Naive B cell (primary cell): ENCODE data around the gene PID1. TPM values are rescaled to one million over a fixed set of nuclear protein-coding genes. Genes with fewer than 3 reads are reported as not detected.

Source experiments
- ATAC-seq, 2 donors: fragments of 150-1000 bp; cut with Tn5 transposase; 2 replicates each; pipeline ENCODE4 v1.10.0; 2021; ENCODE audit warnings: low read depth in 2 of 2, mild to moderate bottlenecking in 2 of 2, moderate library complexity in 2 of 2
- DNase-seq: peaks from one replicate; pipeline ENCODE4 v3.0.0; 2022
- H3K27ac Mint-ChIP-seq, 6 donors: one replicate each; pipeline ENCODE4 v1.8.0; 2020 to 2022; ENCODE audit warnings: mild to moderate bottlenecking in 6 of 6, mixed read lengths in 6 of 6, moderate library complexity in 5 of 6, inconsistent platforms in 2 of 6
- H3K27me3 Mint-ChIP-seq, 3 donors: one replicate each; pipeline ENCODE4 v1.8.0; 2021 to 2022; ENCODE audit warnings: mixed read lengths in 3 of 3, mild to moderate bottlenecking in 1 of 3
- H3K36me3 Mint-ChIP-seq, 2 donors: one replicate each; pipeline ENCODE4 v1.8.0; 2020 to 2022; ENCODE audit warnings: mixed read lengths in 2 of 2, inconsistent platforms in 1 of 2, mild to moderate bottlenecking in 1 of 2
- H3K4me1 Mint-ChIP-seq, 3 donors: one replicate each; pipeline ENCODE4 v1.8.0; 2020 to 2022; ENCODE audit warnings: mixed read lengths in 3 of 3, inconsistent platforms in 1 of 3, mild to moderate bottlenecking in 1 of 3, moderate library complexity in 1 of 3
- H3K4me3 Mint-ChIP-seq, 8 donors: one replicate each; pipeline ENCODE4 v1.8.0; 2020 to 2022; ENCODE audit warnings: mild to moderate bottlenecking in 8 of 8, mixed read lengths in 8 of 8, moderate library complexity in 8 of 8, inconsistent platforms in 2 of 8
- H3K9me3 Mint-ChIP-seq, 7 donors: one replicate each; pipeline ENCODE4 v1.8.0; 2020 to 2022; ENCODE audit warnings: mixed read lengths in 7 of 7, mild to moderate bottlenecking in 5 of 7, inconsistent platforms in 2 of 7, moderate library complexity in 1 of 7
- polyA plus RNA-seq, 6 donors: library from polyadenylated mRNA; unstranded; fragments of 300-500 nt; fragmentation: Illumina TruSeq; gene quantifications; one replicate each; pipeline ENCODE4 v1.2.3, GENCODE V29; 2021; ENCODE audit warnings: low read depth in 6 of 6

The PID1 gene
- polyA plus RNA-seq, 6 donors from 2014 or later = 0.17 to 0.42 TPM; not detected in 4

DNA sequence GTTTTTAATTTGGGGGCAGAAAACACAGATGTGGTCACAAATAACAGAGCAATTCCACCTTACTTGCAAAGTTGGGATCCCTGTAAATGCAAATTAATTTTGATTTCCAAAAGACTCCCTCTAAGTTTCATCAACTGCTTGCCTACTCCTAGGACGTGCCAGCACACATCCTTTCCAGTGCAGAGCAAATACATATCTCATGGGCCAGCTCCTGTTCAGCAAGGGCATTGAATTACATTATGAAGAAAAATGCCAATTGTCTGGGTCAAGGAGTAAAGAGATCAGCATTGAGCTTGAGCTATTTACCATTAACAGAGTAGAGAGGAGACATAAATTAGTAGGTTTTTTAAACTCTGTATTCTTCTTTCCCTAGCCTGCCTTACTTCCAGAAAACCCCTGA lies 18.8 kb downstream of the PID1 start:
- DNase-seq (no peak), ATAC-seq (no peak)
- Mint-ChIP-seq H3K9me3 (peaks cover 0 to 6% (median 2%) of the 10 kb centered on the region in 7 donors), H3K4me1 (no peaks in the 10 kb centered on the region), H3K27ac (no peak overlapping the region), H3K4me3 (no peak overlapping the region), H3K36me3 (no peaks in the 10 kb centered on the region), H3K27me3 (peaks cover 0 to 6% (median 0%) of the 10 kb centered on the region in 3 donors)

DNA sequence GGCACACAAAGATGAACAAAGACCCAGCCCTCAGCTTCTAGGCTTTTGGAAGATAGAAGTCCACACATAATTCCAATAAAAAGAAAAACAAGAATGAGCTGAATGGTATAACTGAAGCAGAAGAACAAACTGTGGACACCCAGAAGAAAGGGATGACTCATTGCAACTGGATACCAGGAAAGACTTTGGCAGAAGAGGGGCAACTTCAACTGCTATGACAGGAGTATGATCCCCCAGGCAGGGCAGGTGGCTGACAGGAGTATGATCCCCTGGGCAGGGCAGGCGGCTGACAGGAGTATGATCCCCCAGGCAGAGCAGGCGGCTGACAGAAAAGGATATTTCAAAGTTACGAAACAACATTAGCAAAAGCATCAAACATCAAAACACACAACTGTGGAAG lies 21.6 kb downstream of the PID1 start:
- no peaks in the 10 kb centered on the region for H3K4me1 Mint-ChIP-seq
- peak overlapping the region in 1 of 6 donors; percentile 15 for H3K27ac Mint-ChIP-seq
- peaks cover 0 to 8% (median 3%) of the 10 kb centered on the region in 7 donors for H3K9me3 Mint-ChIP-seq
- H3K4me3 Mint-ChIP-seq = no peak overlapping the region
- ATAC-seq = no peak
- no peak for DNase-seq
- peaks cover 0 to 6% (median 0%) of the 10 kb centered on the region in 3 donors for H3K27me3 Mint-ChIP-seq
- no peaks in the 10 kb centered on the region for H3K36me3 Mint-ChIP-seq

DNA sequence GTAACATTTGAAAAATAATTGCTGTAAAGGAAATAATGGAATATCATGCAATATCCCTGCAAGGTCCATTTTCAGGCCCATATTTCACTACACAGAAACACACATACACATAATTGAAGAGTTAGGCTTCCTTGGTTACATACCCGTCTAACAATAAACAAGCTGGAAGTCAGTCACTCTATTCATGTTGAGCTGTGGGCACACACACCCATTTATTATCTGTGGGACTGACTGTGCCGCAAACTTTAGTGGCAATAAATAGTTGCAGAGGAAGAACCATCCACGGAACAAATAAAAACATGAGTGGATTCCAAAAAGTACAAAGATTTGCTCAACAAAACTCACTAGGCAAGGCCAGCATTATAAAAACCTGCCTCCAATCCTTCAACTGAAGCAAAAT lies 24.8 kb downstream of the PID1 start:
- no peak for DNase-seq
- no peak overlapping the region for H3K4me3 Mint-ChIP-seq
- no peak overlapping the region for H3K27ac Mint-ChIP-seq
- no peaks in the 10 kb centered on the region for H3K36me3 Mint-ChIP-seq
- H3K27me3 Mint-ChIP-seq = peaks cover 0 to 6% (median 0%) of the 10 kb centered on the region in 3 donors
- no peak for ATAC-seq
- no peaks in the 10 kb centered on the region for H3K4me1 Mint-ChIP-seq
- peaks cover 7 to 30% (median 12%) of the 10 kb centered on the region in 7 donors for H3K9me3 Mint-ChIP-seq

DNA sequence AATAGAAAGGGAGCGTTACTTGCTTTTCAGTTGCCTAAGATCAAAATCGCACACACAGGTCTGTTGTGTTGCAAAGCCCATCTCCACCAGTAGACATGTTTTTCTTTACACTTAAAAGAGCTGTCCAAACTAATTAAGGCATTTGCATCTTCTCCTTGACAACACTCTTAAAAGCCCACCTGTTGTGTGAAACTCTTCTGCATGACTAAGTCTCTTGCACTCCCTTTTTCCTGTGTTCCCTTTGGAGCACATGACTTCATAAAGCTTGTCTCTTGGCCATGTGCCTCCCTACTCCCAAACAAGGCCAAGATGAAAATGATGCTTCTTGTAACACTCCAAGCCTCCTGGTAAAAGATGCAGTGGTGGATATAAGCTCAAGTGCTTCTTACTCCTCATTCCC lies 26.1 kb downstream of the PID1 start:
- Mint-ChIP-seq H3K4me3 (no peak overlapping the region), H3K4me1 (no peaks in the 10 kb centered on the region), H3K36me3 (no peaks in the 10 kb centered on the region), H3K27me3 (no peaks in the 10 kb centered on the region), H3K27ac (no peak overlapping the region), H3K9me3 (peaks cover 14 to 43% (median 20%) of the 10 kb centered on the region in 7 donors)
- DNase-seq (no peak), ATAC-seq (no peak)

DNA sequence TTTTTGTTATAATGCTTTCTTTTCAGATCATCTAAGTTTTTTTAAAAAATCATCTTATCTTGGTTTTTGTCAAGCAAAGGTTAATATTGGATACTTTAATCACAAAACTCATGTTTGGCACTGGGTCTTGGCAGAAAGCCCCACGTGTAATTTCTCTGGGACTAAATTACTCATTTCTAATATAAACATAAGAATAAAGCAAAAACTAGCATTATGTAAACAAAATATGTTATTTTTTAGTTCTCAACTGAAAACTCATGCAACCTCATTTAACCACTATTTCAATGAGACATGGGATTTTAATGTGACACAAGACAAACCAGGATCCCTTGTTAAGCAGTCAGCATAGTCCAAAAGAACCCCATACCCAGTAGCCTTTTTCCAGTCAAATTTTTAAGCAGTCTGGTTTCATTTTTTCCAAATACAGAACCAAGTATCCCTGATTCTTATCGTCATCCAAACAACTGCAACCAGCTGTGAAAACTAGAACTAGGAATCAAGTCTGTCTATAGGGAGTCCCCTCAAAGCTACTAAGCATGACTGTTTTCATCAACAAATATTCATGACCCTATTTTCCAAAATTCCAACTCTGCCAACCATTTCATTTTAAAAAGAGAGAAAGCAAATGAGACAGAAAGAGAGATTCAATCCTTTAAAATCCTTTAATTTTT lies 27.1 kb downstream of the PID1 start:
- peaks cover 14 to 53% (median 24%) of the 10 kb centered on the region in 7 donors for H3K9me3 Mint-ChIP-seq
- ATAC-seq = no peak
- H3K27me3 Mint-ChIP-seq = no peaks in the 10 kb centered on the region
- no peak overlapping the region for H3K4me3 Mint-ChIP-seq
- no peak overlapping the region for H3K27ac Mint-ChIP-seq
- no peak for DNase-seq
- H3K36me3 Mint-ChIP-seq = no peaks in the 10 kb centered on the region
- no peaks in the 10 kb centered on the region for H3K4me1 Mint-ChIP-seq

DNA sequence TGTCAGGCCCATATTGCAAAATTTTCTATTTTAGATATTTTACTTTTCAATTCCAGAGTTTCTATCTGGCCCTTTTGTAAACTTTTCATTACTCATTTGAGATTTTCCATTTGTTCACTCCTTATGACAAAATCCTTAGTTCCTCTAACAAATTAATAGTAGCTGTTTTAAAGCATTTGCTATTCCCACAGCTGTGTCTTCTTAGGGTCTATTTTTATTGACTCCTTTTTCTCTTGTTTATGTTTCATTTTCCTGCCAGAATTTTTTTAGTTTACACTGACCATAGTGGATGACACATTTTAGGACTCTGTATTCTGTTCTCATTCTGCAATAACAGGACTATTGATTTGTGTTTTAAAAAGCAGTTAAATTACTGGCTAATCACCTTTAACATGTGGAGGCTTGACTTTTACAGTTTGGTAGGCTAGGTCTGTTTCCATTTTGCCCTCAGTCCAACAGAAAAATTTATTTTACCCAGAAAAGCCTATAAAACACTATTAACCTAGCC lies 30.0 kb downstream of the PID1 start:
- H3K36me3 Mint-ChIP-seq = no peaks in the 10 kb centered on the region
- no peaks in the 10 kb centered on the region for H3K27me3 Mint-ChIP-seq
- no peak for ATAC-seq
- no peak for DNase-seq
- no peaks in the 10 kb centered on the region for H3K4me1 Mint-ChIP-seq
- peaks cover 14 to 55% (median 27%) of the 10 kb centered on the region in 7 donors for H3K9me3 Mint-ChIP-seq
- H3K27ac Mint-ChIP-seq = no peak overlapping the region
- H3K4me3 Mint-ChIP-seq = no peak overlapping the region

DNA sequence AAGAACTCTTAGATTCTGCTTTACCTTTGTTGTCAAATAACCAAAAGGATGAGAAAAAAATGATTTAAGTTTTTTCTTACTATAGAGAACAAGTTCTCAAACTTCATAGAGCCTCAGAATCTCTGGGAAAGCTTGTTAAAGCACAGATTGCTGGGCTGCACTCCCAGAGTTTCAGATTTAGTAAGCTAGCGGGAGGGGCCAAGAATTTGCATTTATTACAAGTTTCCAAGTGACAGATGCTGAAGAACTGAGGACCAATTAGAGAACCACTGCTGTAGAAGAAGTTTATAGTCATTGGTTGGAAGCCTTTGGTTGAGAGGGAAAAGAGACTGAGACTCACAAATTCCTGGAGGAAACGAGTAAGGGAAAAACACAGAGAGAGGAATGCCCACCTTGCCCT lies 32.1 kb downstream of the PID1 start:
- no peak overlapping the region for H3K27ac Mint-ChIP-seq
- H3K4me1 Mint-ChIP-seq = no peaks in the 10 kb centered on the region
- H3K4me3 Mint-ChIP-seq = no peak overlapping the region
- H3K27me3 Mint-ChIP-seq = peaks cover 0 to 2% (median 0%) of the 10 kb centered on the region in 3 donors
- ATAC-seq (no peak), DNase-seq (no peak)
- H3K36me3 Mint-ChIP-seq = no peaks in the 10 kb centered on the region
- H3K9me3 Mint-ChIP-seq = peaks cover 12 to 50% (median 23%) of the 10 kb centered on the region in 7 donors

DNA sequence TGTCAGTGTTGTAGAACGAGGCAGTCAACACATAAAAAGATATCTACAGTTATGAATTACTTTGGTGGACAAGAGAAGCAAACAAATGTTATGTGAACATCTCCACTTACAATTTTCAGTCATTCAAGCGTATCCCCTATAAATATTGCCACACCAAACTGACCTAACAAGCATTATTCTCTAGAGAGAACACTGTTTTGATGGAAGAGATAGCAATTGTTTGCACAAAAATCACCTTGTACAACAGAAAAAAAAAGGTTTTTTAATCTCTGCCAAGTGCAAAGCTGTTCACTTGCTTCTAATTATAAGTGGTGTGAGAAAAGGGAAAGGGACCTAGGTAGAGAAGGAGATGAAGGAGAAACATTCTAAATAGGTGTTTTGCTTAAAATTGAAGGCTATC lies 33.8 kb downstream of the PID1 start:
- Mint-ChIP-seq H3K4me3 (no peak overlapping the region), H3K4me1 (no peaks in the 10 kb centered on the region), H3K27ac (no peak overlapping the region), H3K36me3 (no peaks in the 10 kb centered on the region), H3K27me3 (peaks cover 0 to 5% (median 0%) of the 10 kb centered on the region in 3 donors), H3K9me3 (peaks cover 5 to 35% (median 16%) of the 10 kb centered on the region in 7 donors)
- ATAC-seq (no peak), DNase-seq (no peak)

DNA sequence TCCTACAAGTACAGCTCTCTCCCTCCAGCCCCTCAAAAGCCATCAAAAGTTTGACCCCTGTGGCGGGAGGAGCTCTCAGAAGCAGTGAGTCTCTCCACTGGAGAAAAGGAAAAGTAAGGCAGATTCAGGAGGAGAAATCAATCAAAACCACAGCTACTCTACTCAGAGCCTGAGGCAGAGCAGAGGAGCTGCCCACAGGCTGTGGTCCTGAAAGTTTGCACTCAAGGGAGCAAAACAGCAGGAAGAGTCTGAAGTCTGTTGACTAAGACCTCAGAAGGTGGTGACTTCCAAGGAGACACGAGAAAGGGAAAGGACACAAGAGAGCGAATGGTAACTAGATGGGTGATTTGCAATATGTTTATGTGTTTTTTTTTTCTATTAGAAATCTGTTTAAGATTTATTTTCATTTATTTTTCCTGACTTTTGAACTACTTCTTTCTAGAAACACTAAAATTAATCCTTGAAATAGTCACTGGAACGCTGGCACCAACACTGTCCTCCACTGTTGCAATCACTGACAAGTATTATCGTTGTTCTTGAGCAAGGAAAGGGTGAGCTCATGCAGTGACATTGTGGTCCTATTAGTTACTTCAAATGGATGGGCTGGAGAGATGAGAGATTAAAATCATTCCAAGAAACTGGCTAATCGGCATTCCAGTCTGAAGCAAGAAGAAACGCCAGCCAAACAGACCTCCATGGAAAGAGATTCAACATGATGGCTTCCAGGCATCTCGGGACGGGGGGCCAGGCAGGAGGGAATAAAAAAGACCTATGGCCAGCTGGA lies 35.8 kb downstream of the PID1 start:
- no peaks in the 10 kb centered on the region for H3K36me3 Mint-ChIP-seq
- H3K27me3 Mint-ChIP-seq = peaks cover 0 to 5% (median 0%) of the 10 kb centered on the region in 3 donors
- no peaks in the 10 kb centered on the region for H3K4me1 Mint-ChIP-seq
- DNase-seq (no peak), ATAC-seq (no peak)
- H3K9me3 Mint-ChIP-seq = peaks cover under 1 to 15% (median 7%) of the 10 kb centered on the region in 7 donors
- no peak overlapping the region for H3K4me3 Mint-ChIP-seq
- no peak overlapping the region for H3K27ac Mint-ChIP-seq

DNA sequence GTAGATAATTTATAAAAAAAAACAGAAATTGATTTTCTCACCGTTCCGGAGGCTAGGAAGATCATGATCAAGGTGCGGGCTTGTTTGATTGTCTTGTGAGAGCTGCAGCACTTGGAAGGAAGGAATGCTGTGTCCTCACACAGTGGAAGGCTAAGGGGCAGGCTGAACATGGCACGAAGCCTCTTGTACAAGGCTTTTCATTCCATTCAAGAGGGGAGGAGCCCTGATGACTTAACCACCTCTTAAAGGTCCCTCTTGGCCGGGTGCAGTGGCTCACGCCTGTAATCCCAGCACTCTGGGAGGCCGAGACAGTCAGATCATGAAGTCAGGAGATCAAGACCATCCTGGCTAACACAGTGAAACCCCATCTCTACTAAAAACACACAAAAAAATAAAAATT lies 39.2 kb downstream of the PID1 start:
- H3K27me3 Mint-ChIP-seq = peaks cover 0 to 5% (median 0%) of the 10 kb centered on the region in 3 donors
- peaks cover 0 to 3% (median 0%) of the 10 kb centered on the region in 7 donors for H3K9me3 Mint-ChIP-seq
- no peaks in the 10 kb centered on the region for H3K4me1 Mint-ChIP-seq
- DNase-seq = no peak
- no peak for ATAC-seq
- H3K36me3 Mint-ChIP-seq = no peaks in the 10 kb centered on the region
- H3K4me3 Mint-ChIP-seq = no peak overlapping the region
- H3K27ac Mint-ChIP-seq = no peak overlapping the region

DNA sequence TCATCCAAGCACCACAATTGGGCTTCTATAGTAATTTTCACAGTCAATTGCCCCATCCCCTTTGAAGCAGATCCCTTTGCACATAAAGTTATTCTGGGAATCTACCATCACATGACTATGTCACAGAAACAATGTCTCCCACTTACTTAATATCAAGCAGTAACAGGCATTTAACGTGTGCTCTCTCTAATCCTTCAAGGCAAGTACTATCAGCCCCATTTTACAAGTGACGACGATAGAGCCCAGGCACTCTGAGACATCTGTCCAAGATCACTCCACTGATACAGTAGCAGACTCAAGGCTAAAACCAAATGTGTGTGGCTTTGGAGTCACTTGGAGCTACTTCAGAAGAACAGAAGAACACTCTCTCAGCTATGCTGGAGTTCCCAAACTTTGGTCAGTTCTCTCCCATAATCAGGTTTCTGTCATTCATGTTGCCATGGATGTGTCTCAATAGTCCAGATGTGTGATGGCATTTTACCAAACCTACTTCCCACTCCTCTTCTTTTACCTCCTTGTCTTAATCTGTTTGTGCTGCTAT lies 39.7 kb downstream of the PID1 start:
- Mint-ChIP-seq H3K4me1 (no peaks in the 10 kb centered on the region), H3K4me3 (no peak overlapping the region), H3K36me3 (no peaks in the 10 kb centered on the region), H3K9me3 (peaks cover 0 to under 1% (median 0%) of the 10 kb centered on the region in 7 donors), H3K27ac (no peak overlapping the region), H3K27me3 (peaks cover 0 to 5% (median 0%) of the 10 kb centered on the region in 3 donors)
- ATAC-seq (no peak), DNase-seq (no peak)

DNA sequence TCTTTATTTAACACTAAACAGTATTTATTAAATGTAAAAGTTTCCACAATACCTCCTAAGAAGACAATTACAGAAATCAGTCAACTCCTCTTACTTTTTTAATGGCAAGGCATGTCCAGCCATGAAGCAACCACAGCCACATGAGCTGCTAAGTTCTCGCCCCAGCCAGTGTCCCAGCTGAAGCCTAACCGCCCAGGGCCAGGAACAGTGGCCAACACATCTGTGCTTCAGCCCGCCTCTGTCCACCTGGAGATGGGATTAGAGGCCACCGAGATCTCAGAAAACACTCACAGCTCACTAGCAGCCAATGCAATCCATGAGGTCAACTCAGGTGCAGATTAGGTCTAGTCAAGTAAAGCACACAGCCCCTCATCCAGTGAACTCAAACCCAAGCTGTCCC lies 40.2 kb downstream of the PID1 start:
- H3K4me1 Mint-ChIP-seq = no peaks in the 10 kb centered on the region
- no peak overlapping the region for H3K4me3 Mint-ChIP-seq
- peaks cover 0 to 5% (median 0%) of the 10 kb centered on the region in 3 donors for H3K27me3 Mint-ChIP-seq
- H3K9me3 Mint-ChIP-seq = no peaks in the 10 kb centered on the region
- DNase-seq (no peak), ATAC-seq (no peak)
- H3K27ac Mint-ChIP-seq = no peak overlapping the region
- no peaks in the 10 kb centered on the region for H3K36me3 Mint-ChIP-seq

DNA sequence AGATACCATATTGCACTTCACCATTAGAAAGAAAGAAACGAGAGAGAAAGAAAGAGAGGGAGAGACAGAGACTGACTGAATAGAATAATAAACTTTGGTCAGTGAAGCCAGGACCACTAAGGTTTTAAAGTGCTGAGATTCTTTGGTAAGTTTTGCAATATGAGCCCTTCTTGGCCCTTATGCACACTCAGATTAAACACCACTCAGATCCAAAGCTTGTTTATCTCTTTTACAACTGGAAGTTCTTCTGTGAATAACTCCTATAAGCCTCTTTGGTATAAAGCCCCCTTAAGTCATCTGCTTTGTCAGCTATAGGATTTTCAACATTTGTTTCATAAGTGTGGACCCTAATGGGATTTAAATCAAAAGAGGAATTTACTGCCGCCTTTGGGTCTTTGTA lies 40.8 kb downstream of the PID1 start:
- Mint-ChIP-seq H3K27me3 (peaks cover 0 to 5% (median 0%) of the 10 kb centered on the region in 3 donors), H3K4me3 (no peak overlapping the region), H3K27ac (no peak overlapping the region), H3K4me1 (no peaks in the 10 kb centered on the region), H3K9me3 (peaks cover 0 to 1% (median 0%) of the 10 kb centered on the region in 7 donors), H3K36me3 (no peaks in the 10 kb centered on the region)
- DNase-seq (no peak), ATAC-seq (no peak)
